GM12873 (cell line): ENCODE measurements around the gene ELL.

Source experiments
- CTCF ChIP-seq: IDR thresholded peaks from 2 replicates; pipeline ENCODE4 v1.5.1; 2012; ENCODE audit warnings: low read depth, mild to moderate bottlenecking, moderate library complexity, low read length, control low read depth; ENCODE audit not compliant: insufficient read depth; ENCODE audit errors: missing control alignments

The ELL gene

GRCh38 chr19:18526316-18526715, 4.4 kb upstream of the ELL start:
- TF ChIP-seq CTCF = no peak

GRCh38 chr19:18523841-18524240, 2.0 kb upstream of the ELL start:
- no peak for TF ChIP-seq CTCF

GRCh38 chr19:18522124-18522861, 423 bp upstream of the ELL start:
- TF ChIP-seq CTCF = no peak

- peak; percentile 4 for TF ChIP-seq CTCF
These were observed 800 bp downstream of the ELL start for GRCh38 chr19:18520848-18521691.

GRCh38 chr19:18519962-18520847, 1.7 kb downstream of the ELL start:
- TF ChIP-seq CTCF = peak; percentile 91

GRCh38 chr19:18518639-18519038, 3.2 kb downstream of the ELL start:
- TF ChIP-seq CTCF = no peak
